HG03432 (cell line): ENCODE data around the gene TNXB.
"Not testable (repeated sequence)": the region's sequence is repeated elsewhere in the genome, so short reads cannot be mapped to it uniquely, and the experiment has no call there.

ENCODE experiments used
- ATAC-seq: cut with Tn5 transposase; IDR thresholded peaks from one replicate; pipeline ENCODE4 v1.9.1; 2021; ENCODE audit warnings: mild to moderate bottlenecking, moderate library complexity; ENCODE audit not compliant: unreplicated experiment

TNXB gene

DNA sequence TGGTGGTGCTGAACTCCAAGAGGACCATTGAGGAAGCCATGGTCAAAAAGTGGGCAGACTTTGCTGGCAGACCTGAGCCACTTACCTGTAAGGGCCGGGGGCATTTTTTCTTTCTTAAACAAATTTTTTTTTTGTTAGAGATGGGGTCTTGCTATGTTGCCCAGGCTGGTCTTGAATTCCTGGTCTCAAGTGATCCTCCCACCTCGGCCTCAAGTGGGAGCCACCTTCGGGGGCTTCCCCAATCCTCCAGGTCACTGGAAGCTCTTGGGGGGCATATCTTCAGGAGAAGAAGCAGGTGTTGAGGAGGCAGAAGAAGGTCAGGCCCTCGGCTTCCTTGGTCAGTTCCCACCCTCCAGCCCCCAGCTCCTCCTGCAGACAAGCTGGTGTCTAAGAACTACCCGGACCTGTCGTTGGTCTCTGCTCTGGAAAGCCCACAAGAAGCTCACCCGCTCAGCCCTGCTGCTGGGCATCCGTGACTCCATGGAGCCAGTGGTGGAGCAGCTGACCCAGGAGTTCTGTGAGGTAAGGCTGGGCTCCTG is 103.1 kb downstream of the TNXB start:
- ATAC-seq: not testable (repeated sequence)

DNA sequence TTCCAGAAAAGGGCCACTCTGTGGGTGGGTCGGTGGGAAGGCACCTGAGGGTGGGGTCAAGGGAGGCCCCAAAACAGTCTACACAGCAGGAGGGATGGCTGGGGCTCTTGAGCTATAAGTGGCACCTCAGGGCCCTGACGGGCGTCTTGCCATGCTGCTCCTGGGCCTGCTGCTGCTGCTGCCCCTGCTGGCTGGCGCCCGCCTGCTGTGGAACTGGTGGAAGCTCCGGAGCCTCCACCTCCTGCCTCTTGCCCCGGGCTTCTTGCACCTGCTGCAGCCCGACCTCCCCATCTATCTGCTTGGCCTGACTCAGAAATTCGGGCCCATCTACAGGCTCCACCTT is 103.6 kb downstream of the TNXB start:
- ATAC-seq: not testable (repeated sequence)

DNA sequence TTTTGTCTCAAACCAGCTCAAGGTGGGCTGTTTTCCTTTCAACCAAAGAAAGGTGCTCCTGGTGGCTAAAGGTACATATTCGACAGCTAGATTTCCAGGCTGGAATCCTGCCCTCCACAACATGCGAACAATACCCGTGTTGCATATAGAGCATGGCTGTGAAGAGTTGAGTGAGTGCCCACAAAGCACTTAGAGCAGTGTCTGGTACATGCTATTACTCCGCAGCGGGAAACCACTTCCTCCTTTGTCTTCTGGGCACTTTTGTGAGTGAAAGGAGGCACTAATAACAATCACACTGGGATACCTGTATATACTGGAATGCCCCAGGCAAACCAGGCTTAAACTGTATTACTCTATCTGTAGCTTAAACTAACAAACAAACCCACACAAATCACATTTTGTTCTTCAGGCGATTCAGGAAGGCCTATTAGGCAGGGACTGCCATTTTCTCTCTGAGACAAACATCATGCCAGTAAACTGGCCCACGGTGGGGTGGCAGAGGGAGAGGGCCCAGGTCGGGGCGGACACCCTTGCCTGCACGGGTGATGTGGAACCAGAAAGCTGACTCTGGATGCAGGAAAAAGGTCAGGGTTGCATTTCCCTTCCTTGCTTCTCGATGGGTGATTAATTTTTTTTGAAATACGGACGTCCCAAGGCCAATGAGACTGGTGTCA is 104.1 kb downstream of the TNXB start:
- not testable (repeated sequence) for ATAC-seq

GRCh38 chr6:32004393-32004792 is 104.7 kb downstream of the TNXB start:
- ATAC-seq: not testable (repeated sequence)

GRCh38 chr6:32003301-32003700 is 105.8 kb downstream of the TNXB start:
- not testable (repeated sequence) for ATAC-seq

- ATAC-seq: not testable (repeated sequence)
Measured at GRCh38 chr6:32002546-32003268, 106.4 kb downstream of the TNXB start.

GRCh38 chr6:31996385-31996784 is 112.8 kb downstream of the TNXB start:
- ATAC-seq: not testable (repeated sequence)

GRCh38 chr6:31994421-31994820 is 114.7 kb downstream of the TNXB start:
- not testable (repeated sequence) for ATAC-seq
